ENCODE data around the gene COCH.

COCH gene

DNA sequence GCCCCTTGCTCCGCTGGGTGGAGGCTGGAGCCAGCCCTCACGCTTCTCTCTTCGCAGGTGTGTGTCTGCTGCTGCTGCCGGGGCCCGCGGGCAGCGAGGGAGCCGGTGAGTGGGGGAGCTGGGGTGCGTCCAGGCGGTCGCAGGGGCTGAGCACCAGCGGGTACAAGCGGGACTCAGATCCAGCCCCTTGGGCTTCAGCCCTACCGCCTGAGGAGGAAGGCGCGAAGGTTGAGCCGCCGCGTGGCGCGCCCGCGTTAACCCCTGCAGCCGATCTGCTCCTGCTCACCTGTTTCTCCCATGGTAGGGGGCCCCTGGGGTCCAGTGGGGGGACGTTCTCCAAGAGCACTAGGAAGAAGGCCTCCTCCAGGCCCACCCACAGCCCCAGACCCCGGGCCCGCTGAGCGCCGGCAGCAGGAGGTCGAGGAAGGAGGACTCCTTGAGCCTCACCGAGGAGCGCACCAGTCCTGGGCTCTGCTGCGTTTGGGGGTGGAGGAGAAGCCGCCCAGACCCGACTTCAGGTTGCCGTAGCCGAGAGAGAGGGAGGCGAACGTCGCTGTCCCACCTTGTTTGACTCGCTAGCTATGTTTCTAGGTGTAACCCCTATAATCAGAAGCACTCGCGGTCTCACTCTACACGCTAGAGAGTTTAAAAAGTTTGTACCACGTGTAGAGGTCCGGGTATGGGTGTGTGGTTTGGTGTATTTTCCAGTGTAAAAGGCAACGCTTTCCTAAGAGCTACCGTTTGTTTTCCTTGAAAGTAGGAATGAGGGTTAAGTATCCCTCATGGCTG, 834 bp downstream of the COCH start:
- peaks cover 41 to 44% of the 10 kb centered on the region in 2 donors for H3K27me3 ChIP-seq (ENCODE audit: control insufficient read depth in 1 of 2, insufficient read depth in 2 of 2, low read length in 2 of 2)
- no peak overlapping the region for H3K9ac ChIP-seq (ENCODE audit: low read depth in 1 of 2, low read length in 2 of 2)
- peaks cover 0 to 12% of the 10 kb centered on the region in 2 donors for H3K4me1 ChIP-seq (ENCODE audit: control insufficient read depth in 1 of 2, insufficient read depth in 2 of 2, low read length in 2 of 2)
- no peak overlapping the region for H3K27ac ChIP-seq (ENCODE audit: low read depth, low read length)
- peak overlapping the region; percentile 60 to 66 for H3K4me3 ChIP-seq (ENCODE audit: low read depth in 1 of 2, low read length in 2 of 2)
- no peaks in the 10 kb centered on the region for H3K36me3 ChIP-seq (ENCODE audit: control insufficient read depth in 1 of 2, insufficient read depth in 2 of 2, low read length in 2 of 2)
- no peaks in the 10 kb centered on the region for H3K9me3 ChIP-seq (ENCODE audit: control insufficient read depth in 1 of 2, low read length in 2 of 2)

DNA sequence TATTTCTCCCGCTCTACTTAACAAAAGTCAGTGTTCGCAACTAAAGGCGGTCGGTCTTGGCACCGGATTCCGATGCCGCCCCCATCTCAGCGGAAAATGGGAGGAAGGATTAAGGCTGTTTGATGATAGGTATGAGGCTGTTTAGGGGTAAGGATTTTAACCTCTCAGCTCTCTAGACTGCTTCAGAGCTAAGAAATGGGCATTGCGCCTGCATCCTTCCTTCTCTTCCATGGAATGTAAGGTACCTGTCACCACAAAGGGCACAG, 1.4 kb downstream of the COCH start:
- H3K36me3 ChIP-seq (ENCODE audit: control insufficient read depth in 1 of 2, insufficient read depth in 2 of 2, low read length in 2 of 2): no peaks in the 10 kb centered on the region
- H3K27me3 ChIP-seq (ENCODE audit: control insufficient read depth in 1 of 2, insufficient read depth in 2 of 2, low read length in 2 of 2): peaks cover 41 to 44% of the 10 kb centered on the region in 2 donors
- no peak overlapping the region for H3K9ac ChIP-seq (ENCODE audit: low read depth in 1 of 2, low read length in 2 of 2)
- no peak overlapping the region for H3K27ac ChIP-seq (ENCODE audit: low read depth, low read length)
- H3K4me1 ChIP-seq (ENCODE audit: control insufficient read depth in 1 of 2, insufficient read depth in 2 of 2, low read length in 2 of 2): peaks cover 0 to 12% of the 10 kb centered on the region in 2 donors
- no peak overlapping the region for H3K4me3 ChIP-seq (ENCODE audit: low read depth in 1 of 2, low read length in 2 of 2)
- H3K9me3 ChIP-seq (ENCODE audit: control insufficient read depth in 1 of 2, low read length in 2 of 2): no peaks in the 10 kb centered on the region

GRCh38 chr14:30876692-30877091, 2.3 kb downstream of the COCH start:
- peaks cover 41 to 42% of the 10 kb centered on the region in 2 donors for H3K27me3 ChIP-seq (ENCODE audit: control insufficient read depth in 1 of 2, insufficient read depth in 2 of 2, low read length in 2 of 2)
- H3K36me3 ChIP-seq (ENCODE audit: control insufficient read depth in 1 of 2, insufficient read depth in 2 of 2, low read length in 2 of 2): no peaks in the 10 kb centered on the region
- no peak overlapping the region for H3K9ac ChIP-seq (ENCODE audit: low read depth in 1 of 2, low read length in 2 of 2)
- no peaks in the 10 kb centered on the region for H3K9me3 ChIP-seq (ENCODE audit: control insufficient read depth in 1 of 2, low read length in 2 of 2)
- H3K4me1 ChIP-seq (ENCODE audit: control insufficient read depth in 1 of 2, insufficient read depth in 2 of 2, low read length in 2 of 2): peaks cover 0 to 12% of the 10 kb centered on the region in 2 donors
- H3K4me3 ChIP-seq (ENCODE audit: low read depth in 1 of 2, low read length in 2 of 2): no peak overlapping the region
- no peak overlapping the region for H3K27ac ChIP-seq (ENCODE audit: low read depth, low read length)

GRCh38 chr14:30882431-30882830, 8.1 kb downstream of the COCH start:
- Histone ChIP-seq H3K27ac (ENCODE audit: low read depth, low read length) (no peak overlapping the region), H3K4me3 (ENCODE audit: low read depth in 1 of 2, low read length in 2 of 2) (no peak overlapping the region), H3K36me3 (ENCODE audit: control insufficient read depth in 1 of 2, insufficient read depth in 2 of 2, low read length in 2 of 2) (no peaks in the 10 kb centered on the region), H3K9ac (ENCODE audit: low read depth in 1 of 2, low read length in 2 of 2) (no peak overlapping the region), H3K27me3 (ENCODE audit: control insufficient read depth in 1 of 2, insufficient read depth in 2 of 2, low read length in 2 of 2) (peaks cover 0 to 4% of the 10 kb centered on the region in 2 donors), H3K9me3 (ENCODE audit: control insufficient read depth in 1 of 2, low read length in 2 of 2) (no peaks in the 10 kb centered on the region), H3K4me1 (ENCODE audit: control insufficient read depth in 1 of 2, insufficient read depth in 2 of 2, low read length in 2 of 2) (peaks cover 0 to 7% of the 10 kb centered on the region in 2 donors)

- Histone ChIP-seq H3K36me3 (ENCODE audit: control insufficient read depth in 1 of 2, insufficient read depth in 2 of 2, low read length in 2 of 2) (no peaks in the 10 kb centered on the region), H3K9me3 (ENCODE audit: control insufficient read depth in 1 of 2, low read length in 2 of 2) (no peaks in the 10 kb centered on the region), H3K4me3 (ENCODE audit: low read depth in 1 of 2, low read length in 2 of 2) (no peak overlapping the region), H3K27ac (ENCODE audit: low read depth, low read length) (no peak overlapping the region), H3K27me3 (ENCODE audit: control insufficient read depth in 1 of 2, insufficient read depth in 2 of 2, low read length in 2 of 2) (no peaks in the 10 kb centered on the region), H3K9ac (ENCODE audit: low read depth in 1 of 2, low read length in 2 of 2) (no peak overlapping the region), H3K4me1 (ENCODE audit: control insufficient read depth in 1 of 2, insufficient read depth in 2 of 2, low read length in 2 of 2) (peaks cover 0 to 9% of the 10 kb centered on the region in 2 donors)
These were observed 9.3 kb downstream of the COCH start for GRCh38 chr14:30883508-30884294.

- H3K4me3 ChIP-seq (ENCODE audit: low read depth in 1 of 2, low read length in 2 of 2): no peak overlapping the region
- H3K9ac ChIP-seq (ENCODE audit: low read depth in 1 of 2, low read length in 2 of 2): no peak overlapping the region
- H3K4me1 ChIP-seq (ENCODE audit: control insufficient read depth in 1 of 2, insufficient read depth in 2 of 2, low read length in 2 of 2): peaks cover 3 to 20% of the 10 kb centered on the region in 2 donors
- H3K27me3 ChIP-seq (ENCODE audit: control insufficient read depth in 1 of 2, insufficient read depth in 2 of 2, low read length in 2 of 2): no peaks in the 10 kb centered on the region
- H3K27ac ChIP-seq (ENCODE audit: low read depth, low read length): no peak overlapping the region
- H3K9me3 ChIP-seq (ENCODE audit: control insufficient read depth in 1 of 2, low read length in 2 of 2): no peaks in the 10 kb centered on the region
- H3K36me3 ChIP-seq (ENCODE audit: control insufficient read depth in 1 of 2, insufficient read depth in 2 of 2, low read length in 2 of 2): no peaks in the 10 kb centered on the region
These were observed 10.5 kb downstream of the COCH start for GRCh38 chr14:30884901-30885300.

- Histone ChIP-seq H3K36me3 (ENCODE audit: control insufficient read depth in 1 of 2, insufficient read depth in 2 of 2, low read length in 2 of 2) (no peaks in the 10 kb centered on the region), H3K4me3 (ENCODE audit: low read depth in 1 of 2, low read length in 2 of 2) (no peak overlapping the region), H3K27ac (ENCODE audit: low read depth, low read length) (no peak overlapping the region), H3K4me1 (ENCODE audit: control insufficient read depth in 1 of 2, insufficient read depth in 2 of 2, low read length in 2 of 2) (peaks cover 3 to 23% of the 10 kb centered on the region in 2 donors), H3K9ac (ENCODE audit: low read depth in 1 of 2, low read length in 2 of 2) (no peak overlapping the region), H3K9me3 (ENCODE audit: control insufficient read depth in 1 of 2, low read length in 2 of 2) (no peaks in the 10 kb centered on the region), H3K27me3 (ENCODE audit: control insufficient read depth in 1 of 2, insufficient read depth in 2 of 2, low read length in 2 of 2) (no peaks in the 10 kb centered on the region)
These were observed 11.7 kb downstream of the COCH start for GRCh38 chr14:30885840-30886740.

- Histone ChIP-seq H3K4me1 (ENCODE audit: control insufficient read depth in 1 of 2, insufficient read depth in 2 of 2, low read length in 2 of 2) (peaks cover 3 to 23% of the 10 kb centered on the region in 2 donors), H3K36me3 (ENCODE audit: control insufficient read depth in 1 of 2, insufficient read depth in 2 of 2, low read length in 2 of 2) (no peaks in the 10 kb centered on the region)
These were observed 14.3 kb downstream of the COCH start for GRCh38 chr14:30888480-30889243.

DNA sequence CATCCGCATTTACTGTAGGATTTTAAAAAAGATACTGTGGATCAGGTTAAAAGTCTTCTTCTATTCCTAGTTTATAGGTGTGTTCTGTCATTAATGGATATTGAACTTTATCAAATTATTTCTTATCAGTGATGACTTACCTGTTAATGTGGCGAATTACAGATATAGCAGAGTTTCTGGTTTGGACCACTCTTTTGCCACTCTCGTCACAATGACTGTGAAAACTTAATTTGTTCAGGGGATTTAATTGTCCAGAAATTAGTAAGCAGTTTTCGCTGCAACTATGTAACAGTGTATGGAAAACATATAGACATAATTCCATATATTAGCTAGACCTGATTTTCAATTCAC, 14.9 kb downstream of the COCH start:
- Histone ChIP-seq H3K27ac (ENCODE audit: low read depth, low read length) (no peak overlapping the region), H3K27me3 (ENCODE audit: control insufficient read depth in 1 of 2, insufficient read depth in 2 of 2, low read length in 2 of 2) (no peaks in the 10 kb centered on the region), H3K36me3 (ENCODE audit: control insufficient read depth in 1 of 2, insufficient read depth in 2 of 2, low read length in 2 of 2) (no peaks in the 10 kb centered on the region), H3K9me3 (ENCODE audit: control insufficient read depth in 1 of 2, low read length in 2 of 2) (no peaks in the 10 kb centered on the region), H3K4me3 (ENCODE audit: low read depth in 1 of 2, low read length in 2 of 2) (no peak overlapping the region), H3K9ac (ENCODE audit: low read depth in 1 of 2, low read length in 2 of 2) (no peak overlapping the region), H3K4me1 (ENCODE audit: control insufficient read depth in 1 of 2, insufficient read depth in 2 of 2, low read length in 2 of 2) (peaks cover 3 to 20% of the 10 kb centered on the region in 2 donors)

More at GRCh38 chr14:30888480-30889243, 14.3 kb downstream of the COCH start:
- Histone ChIP-seq H3K27ac (ENCODE audit: low read depth, low read length) (no peak overlapping the region), H3K27me3 (ENCODE audit: control insufficient read depth in 1 of 2, insufficient read depth in 2 of 2, low read length in 2 of 2) (no peaks in the 10 kb centered on the region), H3K9ac (ENCODE audit: low read depth in 1 of 2, low read length in 2 of 2) (no peak overlapping the region), H3K4me3 (ENCODE audit: low read depth in 1 of 2, low read length in 2 of 2) (no peak overlapping the region), H3K9me3 (ENCODE audit: control insufficient read depth in 1 of 2, low read length in 2 of 2) (no peaks in the 10 kb centered on the region)
